ENCODE data around the gene CHD6. TPM values are rescaled to one million over a fixed set of nuclear protein-coding genes. Genes with fewer than 3 reads are reported as not detected.

CHD6 gene
- 21.4 and 25.7 TPM in 2 replicates for total RNA-seq (2014; rRNA removed; shearing (Covaris generic))

GRCh38 chr20:41617902-41618806 lies at the start of gene CHD6:
TSS of gene CHD6 (minus strand) at chr20:41618377. CDS start at chr20:41551337, 67,040 bp downstream.

DNA sequence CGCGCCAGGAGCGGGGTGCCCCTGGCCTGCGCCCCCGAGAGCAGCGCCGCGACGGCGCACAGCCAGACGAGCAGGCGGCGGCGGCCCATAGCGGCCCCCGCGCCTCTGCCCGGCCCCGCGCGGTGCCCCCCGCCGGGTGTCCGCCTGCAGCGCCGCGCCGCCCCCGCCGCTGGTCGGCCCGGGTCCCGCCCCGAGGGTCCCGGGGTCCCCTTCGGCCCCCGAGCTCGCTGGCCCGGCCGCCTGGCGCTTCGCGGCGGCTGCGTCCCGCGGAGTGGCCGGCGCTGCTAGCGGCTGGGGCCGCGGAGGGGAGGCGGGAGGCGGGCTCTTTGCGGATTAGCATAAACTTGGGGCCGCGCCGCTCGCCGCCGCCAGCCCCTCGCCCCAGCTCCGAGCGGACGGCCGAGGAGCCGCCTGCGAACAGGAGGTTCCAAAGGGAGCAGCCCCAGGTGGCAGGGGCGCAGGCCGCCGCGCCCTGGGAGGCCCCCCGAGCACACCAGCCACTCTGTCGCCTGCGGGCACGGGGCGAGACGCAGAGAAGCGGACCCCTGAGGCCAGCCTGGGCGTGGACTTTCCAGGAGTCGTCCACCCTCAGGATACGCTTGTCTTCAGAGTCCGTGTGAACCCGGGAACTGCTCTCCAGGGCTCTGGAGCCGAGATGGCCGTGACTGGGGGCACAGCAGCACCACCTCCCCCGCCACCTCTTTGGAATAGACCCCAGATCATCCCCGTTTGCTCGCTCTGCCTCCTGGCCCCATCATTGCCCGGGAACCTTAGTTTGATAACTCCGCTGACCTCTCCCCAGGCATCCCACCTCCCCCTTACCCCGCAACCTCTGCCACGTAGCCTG lies 251.4 kb downstream of the CHD6 start, which contains the start of gene EMILIN3:
EMILIN3 (minus strand) TSS at position 273 of the 847 bp plus-strand sequence; CDS start at position 89, 184 bp downstream.

